HG03097 (cell line): ENCODE results near the gene GATA2.

Experiments used
- ATAC-seq: cut with Tn5 transposase; IDR thresholded peaks from one replicate; pipeline ENCODE4 v1.9.1; 2021; ENCODE audit not compliant: unreplicated experiment, low FRiP score

GATA2 gene

DNA sequence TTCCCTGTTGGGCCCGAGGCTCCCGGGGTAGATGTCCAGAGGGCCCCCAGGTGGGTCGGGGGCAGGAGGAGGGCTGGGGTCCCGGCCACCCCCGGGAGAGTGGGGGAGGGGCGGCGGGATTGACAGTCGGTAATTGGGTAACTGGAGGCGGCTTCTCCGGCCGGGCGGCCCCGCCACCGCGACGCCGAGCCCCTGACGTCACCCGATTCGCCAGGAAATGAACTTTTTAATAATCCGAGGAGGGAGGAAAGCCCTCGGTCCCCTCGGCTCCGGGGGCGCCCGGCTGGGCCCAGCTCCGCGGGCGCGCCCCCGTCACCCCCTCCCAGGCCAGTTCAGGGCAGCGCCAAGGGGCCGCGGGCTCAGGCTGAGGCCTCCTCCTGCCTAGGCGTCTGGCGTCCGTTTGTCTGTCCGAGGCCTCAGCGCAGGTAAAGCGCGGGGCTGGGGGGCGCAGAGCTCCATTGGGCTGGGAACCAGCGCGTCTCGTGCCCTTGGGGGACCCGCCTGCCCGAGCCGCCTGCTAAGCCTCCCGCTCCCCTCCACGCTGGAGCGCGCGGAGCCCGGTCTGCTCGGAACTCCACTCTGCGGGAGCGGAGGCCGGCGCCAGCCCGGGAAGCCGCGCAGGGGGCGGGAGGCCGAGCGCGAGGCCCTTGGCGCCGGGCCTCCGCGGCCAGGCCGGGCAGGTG, 3.9 kb downstream of the GATA2 start:
- no peak for ATAC-seq

DNA sequence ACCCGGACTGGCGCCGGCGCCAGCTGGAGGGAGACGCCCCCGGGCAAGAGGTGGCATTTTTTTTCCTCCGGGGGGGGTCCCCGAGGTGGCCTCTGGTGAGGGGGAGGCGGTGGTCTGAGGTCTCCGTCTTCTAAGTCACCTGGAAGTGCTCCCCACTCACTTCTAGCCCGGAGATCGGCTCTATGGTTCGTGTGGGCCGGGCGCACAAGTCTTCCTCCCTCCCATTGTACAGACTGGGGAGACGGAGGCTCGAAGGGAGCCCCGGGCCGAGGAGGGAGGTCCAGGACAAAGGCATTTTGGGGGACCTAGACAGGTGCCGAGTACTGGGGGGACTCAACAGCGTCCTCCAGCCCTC, 4.4 kb downstream of the GATA2 start:
- ATAC-seq = no peak

DNA sequence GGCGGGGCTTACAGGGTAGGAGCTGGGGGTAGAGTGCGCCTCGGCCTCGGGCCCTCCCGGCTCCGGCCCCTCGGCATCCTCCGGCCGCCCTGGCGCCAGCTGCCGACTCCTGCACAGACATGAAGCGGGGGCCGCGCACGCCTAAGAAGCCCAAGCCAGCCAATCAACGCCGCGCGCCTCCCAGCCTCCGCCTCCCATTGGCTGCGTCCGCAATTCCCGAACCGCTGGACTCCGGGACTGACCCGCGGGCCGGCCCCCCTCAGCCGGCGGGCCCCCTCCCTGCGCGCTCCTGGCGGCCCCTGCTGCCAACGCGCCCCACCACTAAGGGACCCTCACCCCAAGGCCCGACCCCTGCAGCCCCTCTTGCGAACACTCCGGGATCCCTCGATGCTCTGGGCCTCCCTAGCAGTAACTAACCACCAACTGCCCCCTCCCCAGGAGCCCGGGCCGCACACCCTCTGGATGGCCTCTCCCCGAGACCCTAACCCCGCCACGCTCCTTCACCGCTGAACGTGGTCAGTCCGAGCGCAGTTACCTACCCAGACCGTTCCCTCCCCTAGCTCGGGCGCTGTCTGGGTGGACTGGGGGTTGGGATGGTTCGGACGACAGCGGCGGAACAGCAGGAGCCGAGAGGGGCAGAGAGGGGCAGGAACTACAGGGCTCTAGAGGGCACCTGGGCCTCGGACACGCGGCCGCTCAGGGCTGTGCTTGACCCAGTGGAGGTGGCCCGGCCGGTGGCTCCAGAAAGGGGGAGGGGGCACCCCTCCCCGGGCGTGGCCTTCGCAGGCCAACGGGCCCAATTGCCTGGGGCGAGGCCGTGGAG, 5.0 kb downstream of the GATA2 start:
- no peak for ATAC-seq

DNA sequence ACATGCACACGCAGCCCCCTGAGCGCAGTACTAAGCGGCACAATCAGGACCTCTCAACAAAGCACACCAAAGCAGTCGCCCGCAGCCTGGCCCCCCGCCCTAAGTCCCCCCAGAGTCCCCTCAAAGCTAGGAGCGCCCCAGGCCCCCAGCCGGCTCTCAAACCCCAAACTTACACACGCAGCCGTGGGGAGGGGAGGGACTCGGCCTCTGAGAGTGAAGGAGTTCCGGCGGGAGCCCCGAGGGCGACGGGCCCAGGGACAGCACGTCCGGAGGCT, 5.5 kb downstream of the GATA2 start:
- no peak for ATAC-seq

DNA sequence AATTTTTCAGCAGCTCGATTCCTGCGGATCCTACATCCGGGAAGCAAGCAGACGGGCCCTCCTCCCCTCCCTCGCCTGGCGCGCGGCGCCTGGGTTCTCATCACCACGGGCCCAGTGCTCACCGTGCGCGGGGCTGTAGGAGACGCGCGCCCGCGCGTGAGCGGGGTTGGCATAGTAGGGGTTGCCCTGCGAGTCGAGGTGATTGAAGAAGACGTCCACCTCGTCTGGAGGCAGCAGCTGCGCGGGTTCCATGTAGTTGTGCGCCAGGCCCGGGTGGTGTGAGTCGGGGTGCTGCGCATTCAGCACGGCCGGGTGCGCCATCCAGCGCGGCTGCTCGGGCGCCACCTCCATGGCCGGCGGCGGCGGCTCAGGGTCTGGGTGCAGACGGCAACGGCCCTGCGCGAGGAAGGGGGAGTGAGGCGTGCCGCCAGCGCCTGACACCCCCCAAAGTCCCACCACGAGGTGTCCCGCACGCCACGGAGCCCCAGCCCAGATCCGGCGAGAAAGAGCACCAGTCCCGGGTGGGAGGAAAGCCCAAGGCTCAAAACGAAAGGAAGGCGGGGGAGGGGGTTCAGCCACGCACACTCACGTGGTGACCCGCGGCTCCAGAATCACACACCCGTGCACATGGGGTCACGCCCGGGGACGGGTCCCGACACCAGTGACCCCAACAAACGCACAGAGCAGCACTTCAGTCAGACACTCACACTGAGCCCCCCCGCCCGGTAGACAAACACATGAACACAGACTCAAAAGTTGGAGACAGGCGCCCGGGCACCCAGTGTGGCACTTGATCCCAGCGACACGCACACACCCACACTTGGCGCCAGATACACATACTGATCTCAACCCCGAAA, 6.1 kb downstream of the GATA2 start:
- no peak for ATAC-seq

DNA sequence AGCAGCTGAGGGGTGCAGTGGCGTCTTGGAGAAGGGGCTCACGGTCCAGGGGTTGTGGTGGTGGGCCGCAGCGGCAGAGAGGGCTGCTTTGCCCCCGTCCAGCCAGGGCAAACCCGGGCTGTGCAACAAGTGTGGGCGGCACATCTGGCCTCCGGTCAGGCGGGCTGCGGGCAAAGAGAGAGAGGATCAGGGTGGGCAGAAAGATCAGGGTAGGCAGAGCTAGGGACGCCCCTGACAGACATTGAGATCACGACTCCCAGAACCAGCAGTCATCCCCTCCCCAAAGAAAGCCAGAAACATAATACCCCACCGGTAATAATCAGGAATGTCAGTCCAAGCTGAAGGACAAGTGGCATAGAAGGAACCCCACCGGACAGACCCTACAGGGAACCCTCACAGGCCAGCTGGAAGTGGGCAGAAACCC, 6.8 kb downstream of the GATA2 start:
- ATAC-seq = no peak

DNA sequence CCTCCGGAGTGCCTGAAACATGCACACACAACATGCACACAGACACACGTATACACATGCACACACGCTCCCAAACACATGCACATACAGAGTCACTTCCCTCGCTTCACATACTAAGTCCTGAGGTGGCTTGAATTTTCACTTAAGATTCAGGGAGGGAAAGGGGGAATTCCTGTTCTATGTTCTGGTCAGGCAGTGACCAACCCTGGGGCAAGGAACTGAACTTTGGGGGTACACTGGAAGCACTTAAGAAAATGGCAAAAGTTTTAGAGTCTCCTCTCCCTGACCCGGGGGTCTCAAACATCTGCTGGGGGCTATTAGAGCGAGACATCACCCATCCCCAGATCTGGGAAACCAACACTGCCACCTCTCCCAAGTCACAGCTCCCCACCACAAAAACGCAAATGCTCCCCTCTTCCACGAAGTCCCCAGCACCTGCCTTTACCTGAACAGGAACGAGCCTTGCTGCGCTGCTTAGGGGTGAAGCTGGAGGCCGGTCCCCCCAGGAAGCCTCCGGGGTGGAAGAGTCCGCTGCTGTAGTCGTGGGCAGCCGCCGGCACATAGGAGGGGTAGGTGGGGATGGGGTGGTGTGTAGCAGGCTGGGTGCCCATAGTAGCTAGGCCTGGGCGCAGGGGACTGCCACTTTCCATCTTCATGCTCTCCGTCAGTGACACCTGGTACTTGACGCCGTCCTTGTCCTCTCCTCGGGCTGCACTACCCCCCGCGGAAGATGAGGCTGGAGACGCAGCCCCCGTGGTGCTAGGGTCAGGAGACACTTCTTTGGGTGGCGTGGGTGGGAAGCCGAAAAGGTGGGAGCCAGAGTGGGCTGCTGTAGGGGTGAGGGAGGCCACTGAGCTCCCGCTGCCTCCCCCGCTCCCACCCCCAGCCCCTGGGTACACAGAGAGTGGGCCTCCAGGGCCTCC, 7.5 kb downstream of the GATA2 start:
- ATAC-seq = no peak

DNA sequence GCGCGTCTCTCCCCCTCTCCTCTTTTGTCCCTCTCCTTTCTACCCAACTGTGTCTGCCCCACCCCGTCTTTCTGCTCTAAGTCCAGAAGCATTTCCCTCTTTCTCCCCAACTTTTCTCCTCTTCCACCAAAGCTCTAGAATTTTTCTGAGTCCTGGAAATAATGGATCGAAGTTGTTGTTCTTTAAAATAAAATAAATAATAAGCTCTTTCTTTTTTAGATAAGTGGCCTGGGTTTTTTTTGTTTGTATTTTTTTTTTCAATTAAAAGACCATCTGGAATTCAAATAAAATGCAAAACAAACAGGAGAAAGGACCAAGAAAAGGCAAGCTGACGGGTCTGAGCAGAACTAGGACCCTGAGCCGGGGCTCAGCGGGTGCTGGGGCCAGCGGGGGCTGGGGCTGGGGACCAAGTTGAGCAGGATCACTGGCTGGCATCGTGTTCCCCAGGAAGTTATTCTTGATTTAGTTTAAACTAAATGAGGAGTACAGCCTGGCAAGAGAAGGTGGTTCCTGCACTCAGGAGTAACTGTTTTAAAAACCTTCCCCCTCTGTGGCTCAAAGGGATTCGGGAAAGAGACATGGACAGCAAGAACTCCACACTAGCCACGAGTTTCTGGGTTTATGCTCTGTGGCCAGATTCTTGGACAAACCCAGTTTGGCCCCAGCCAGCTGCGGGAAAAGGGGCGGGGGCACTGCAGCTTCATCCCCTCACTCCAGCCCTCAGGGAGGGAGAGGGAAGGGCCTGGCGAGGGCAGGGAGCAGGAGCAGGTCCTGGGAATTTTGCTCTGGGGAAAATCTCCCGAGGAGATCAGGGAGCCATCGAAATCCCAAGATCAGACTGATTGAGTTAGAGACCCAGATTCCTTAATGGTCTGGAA, 8.4 kb downstream of the GATA2 start:
- no peak for ATAC-seq

DNA sequence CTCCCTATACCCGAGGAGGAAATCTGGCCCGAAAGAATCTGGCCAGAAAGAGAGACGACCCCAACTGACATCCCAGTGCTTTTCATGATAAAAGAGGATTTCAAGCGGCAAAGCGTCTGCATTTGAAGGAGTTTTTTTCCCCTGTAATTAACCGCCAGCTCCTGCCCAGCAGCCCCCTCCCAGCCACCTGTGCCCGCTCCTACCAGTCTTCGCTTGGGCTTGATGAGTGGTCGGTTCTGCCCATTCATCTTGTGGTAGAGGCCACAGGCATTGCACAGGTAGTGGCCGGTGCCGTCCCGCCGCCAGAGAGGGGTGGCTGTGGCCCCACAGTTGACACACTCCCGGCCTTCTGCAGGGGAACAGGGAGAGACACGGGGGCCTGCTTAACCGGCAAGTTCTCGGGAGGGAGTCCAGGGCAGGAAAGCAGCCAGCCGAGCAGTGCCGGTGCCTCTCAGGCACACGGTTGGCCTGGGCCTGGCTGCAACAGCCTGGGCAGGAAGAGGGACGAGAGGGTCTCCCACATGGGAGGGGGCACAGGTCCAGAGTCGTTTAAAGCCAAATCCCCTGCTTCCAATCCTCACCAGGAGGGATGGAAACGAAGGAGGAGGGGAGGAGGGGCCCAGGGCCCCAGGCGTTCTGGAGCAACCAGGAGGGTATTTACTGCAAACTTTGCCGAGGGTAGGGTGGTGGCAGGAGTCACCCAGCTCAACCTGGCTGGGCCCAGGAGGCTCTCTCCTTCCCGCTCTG, 9.2 kb downstream of the GATA2 start:
- no peak for ATAC-seq

DNA sequence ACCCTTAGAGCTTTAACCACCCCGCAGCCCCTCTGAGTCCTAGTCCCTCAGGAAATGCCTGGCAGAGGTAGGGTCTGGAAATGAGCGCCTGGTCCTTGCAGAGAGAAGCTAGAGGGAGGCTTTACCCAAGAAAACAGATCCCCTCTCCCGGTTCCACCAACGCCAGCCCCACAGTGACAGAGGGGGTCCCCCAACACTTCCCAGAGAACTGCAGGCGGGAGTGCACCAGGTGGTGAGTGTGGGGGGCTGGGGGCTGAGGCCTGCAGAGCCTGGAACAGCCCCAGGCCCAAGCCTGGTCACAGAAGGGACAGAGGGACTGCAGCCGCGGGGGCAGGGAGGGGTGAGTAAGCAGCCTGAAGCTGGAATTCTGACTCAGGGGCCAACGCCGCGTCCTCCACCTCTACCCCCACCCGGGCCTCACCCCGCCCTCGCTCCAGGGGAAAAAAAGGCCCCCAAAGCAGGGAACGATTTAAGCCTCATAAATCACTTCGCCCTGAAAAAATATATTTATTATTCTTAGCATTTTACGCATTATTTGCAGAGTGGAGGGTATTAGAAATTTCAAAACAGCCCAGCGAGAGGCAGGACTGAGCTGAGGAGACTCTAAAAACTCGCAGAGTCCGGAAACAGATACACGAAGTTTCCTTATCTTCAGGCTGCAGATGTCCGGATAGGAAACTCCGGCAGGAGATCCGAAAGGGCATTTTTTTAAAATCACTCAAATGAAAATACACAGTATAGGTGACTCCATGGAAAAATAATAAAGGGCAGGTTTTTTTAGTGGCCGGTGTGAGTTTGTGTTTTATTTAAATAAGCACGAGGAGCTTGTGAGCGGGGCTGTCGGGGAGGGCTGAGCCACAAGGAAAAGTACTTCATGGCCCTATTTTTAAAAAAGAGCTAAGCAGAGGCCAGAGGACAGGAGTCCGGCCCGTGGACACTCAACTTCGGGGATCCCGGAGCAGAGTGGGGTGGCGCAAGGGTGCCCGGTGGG, 10.0 kb downstream of the GATA2 start:
- ATAC-seq = no peak

DNA sequence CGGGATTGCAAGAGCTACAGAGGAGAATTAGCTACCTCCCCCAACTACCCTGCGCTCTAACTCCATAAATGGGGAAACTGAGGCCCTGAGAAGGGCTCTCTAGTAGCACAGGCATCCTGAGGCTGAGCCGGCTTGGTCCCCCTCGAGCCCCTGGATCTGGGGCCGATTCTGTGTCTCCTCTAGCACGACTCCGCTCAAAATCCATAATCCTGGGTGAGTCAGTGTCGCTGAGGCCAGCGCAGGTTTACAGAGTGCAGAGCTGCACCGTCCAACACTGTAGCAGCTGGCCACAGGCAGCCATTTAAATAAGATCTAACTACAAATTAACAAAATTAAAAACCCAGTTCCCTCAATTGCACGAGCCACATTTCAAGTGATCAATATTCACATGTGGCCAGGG, 10.8 kb downstream of the GATA2 start:
- ATAC-seq = no peak

DNA sequence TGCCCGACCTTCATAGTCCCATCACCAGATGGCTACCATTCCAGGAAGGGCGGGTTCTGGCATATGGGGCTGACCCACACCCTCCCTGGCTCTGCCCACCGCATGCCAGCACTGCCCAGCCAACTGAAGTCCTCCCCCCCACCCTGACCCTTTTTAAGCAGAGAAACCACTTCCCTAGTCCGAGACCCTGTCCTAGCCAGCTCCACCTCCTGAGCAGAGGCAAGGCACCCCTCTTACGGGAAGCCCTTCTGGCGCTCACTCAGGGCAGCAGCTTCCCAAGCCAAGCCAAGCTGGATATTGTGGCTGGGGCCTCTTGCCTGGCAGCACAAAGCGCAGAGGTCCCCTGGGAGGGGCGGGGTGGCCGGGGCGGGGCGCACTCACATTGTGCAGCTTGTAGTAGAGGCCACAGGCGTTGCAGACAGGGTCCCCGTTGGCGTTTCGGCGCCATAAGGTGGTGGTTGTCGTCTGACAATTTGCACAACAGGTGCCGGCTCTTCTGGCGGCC, 11.5 kb downstream of the GATA2 start:
- ATAC-seq = no peak

DNA sequence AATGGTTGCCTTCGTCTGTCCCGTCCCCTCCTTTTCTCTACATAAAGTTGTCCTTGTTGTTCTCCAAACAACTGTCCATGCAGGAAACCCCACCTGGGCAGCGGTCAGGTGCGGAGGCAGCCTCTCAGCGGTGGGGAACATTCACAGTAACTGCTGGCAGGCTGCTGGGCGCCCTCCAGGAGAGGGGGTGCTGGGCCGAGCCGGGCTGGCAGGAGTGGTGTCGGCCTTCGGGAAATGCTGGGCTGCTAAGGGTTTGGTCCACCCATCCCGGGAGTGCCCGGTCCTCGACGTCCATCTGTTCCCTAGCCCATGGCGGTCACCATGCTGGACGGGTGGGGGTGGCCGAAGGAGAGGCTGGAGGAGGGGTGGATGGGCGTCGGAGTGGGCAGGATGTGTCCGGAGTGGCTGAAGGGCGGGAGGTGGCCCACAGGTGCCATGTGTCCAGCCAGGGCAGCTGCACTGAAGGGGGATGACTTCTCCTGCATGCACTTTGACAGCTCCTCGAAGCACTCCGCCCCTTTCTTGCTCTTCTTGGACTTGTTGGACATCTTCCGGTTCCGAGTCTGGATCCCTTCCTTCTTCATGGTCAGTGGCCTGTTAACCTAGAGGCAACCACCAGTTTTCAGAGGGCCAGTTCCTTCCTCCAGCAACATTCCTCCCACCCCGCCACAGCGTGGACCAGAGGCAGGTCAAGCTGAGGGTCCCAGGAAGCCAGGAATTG, 12.1 kb downstream of the GATA2 start:
- ATAC-seq = no peak

DNA sequence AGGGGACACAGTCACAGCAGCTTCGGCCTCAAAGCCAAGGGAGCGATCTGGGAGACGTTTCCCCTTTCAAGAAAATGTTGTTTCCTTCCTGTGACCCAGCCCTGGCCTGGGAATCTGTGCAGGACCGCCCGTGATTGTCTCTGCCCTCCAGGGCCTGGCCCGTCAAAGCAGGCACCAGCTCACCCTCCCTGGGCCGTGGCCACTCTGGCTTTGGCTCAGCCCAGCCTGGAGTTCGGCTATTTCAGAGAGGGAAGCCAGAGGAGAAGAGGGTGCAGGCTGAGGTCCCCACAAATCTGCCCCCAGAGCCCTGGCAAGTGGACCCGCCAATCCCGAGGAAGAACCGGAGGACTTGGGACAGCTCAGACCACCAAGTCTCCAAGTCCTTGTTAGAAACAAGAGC, 12.7 kb downstream of the GATA2 start:
- no peak for ATAC-seq

DNA sequence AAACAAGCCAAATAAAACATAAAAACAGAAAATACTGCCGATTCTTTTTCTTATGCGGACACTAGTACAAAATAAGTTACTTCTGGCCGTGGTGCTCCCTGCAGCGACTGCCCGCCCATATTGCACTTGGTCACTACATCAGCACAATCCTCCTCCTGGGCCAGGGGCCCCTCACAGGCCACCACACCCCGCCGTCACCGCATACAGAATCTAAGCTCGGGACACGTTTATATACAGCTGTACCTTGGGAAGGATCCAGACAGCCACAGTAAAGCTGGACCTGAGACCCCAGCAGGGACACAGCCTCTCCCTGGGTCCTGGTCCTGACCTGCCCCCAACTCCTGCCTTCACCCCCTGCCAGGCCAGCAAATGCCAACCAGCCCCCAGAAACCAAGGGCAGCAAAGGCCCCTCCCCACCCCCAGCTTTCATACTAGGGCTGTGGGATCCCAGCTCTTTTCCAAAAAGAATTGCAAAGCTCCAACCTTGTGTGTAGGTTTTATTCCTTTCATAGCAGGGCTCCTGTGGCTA, 13.4 kb downstream of the GATA2 start:
- ATAC-seq = no peak

DNA sequence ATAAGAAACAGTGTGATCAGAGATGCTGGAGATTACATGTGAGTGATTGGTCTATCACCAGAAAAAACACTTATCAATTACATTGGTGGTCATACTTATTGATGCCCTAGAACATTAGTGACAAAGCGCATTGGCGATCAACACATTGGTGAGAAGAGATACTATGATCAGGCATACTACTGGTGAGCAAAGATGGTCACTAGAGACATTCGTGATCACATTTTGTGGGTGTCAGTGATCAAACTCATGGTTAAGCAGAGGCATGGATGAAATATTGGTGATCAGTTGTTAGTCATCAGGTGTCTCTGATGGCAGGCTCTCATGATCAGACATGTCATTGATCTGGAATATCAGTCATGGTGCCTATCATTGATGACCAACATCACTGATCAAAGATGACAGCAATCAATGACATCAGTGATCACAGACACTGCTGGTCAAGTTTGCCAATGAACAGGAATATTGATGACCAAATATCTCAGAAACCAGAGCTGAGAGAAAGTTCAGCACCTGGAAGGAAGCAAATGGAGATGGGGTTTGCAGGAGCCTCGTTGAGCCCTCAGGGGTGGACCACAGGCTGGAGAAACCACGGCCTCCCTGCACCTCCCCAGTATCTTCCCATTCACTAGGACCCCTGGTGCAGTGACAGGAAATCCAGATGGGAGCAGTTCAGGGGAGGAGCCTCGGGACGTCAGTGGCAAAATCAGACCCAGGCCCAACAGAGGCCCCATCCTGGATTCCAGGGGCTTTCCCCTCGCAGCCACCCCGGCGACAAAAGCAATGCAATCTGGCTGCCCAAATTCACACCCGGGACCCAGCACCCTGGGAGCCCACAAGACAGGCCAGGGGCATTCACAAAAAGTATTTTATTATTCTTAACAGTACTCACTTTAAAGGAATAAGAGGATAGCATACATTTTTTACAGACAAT, 14.2 kb downstream of the GATA2 start:
- no peak for ATAC-seq
